ENCODE measurements around the gene EHD1. TPM values are rescaled to one million over a fixed set of nuclear protein-coding genes. Genes with fewer than 3 reads are reported as not detected.

Gene EHD1
- total RNA-seq, 1 experiment from 2014 or later = 340 TPM

GRCh38 chr11:64839887-64840782 is 38.3 kb downstream of the EHD1 start:
- Histone ChIP-seq H3K4me2 (ENCODE audit: low read length) (no peak overlapping the region), H3K27ac (ENCODE audit: low read length) (no peak overlapping the region), H4K20me1 (ENCODE audit: low read length) (no peaks in the 10 kb centered on the region), H3K9ac (ENCODE audit: low read length) (no peak overlapping the region), H3K36me3 (ENCODE audit: low read depth, low read length) (peaks cover 17% of the 10 kb centered on the region; the same call in 1 of the 2 replicates), H3K4me1 (ENCODE audit: insufficient read depth, low read length) (peaks cover 35% of the 10 kb centered on the region), H3K27me3 (ENCODE audit: low read length) (no peaks in the 10 kb centered on the region), H3K9me2 (replicated peaks; ENCODE audit: low read length) (no peaks in the 10 kb centered on the region), H2AFZ (ENCODE audit: low read length) (no peak overlapping the region), H3F3A (ENCODE audit: low read length, unreplicated experiment) (no peaks in the 10 kb centered on the region), H3K9me3 (ENCODE audit: low read length) (no peaks in the 10 kb centered on the region), H3K79me2 (ENCODE audit: low read length) (peaks cover 28% of the 10 kb centered on the region), H3K4me3 (ENCODE audit: low read length) (no peak overlapping the region)
- intact Hi-C loops (cut with micrococcal nuclease) = no loop called here
- ChIA-PET CTCF (interaction anchor here (0.6 kb wide), 2 partner anchors 195 to 1001 kb away, joined by 3 to 4 read pairs; partner anchors contain the start of gene MARK2), POLR2A (ENCODE audit: unreplicated experiment) (interaction anchor here (0.5 to 0.7 kb wide), 2 partner anchors 48 to 94 kb away, joined by 3 read pairs; no protein-coding TSS in a partner anchor)
- no peak for ATAC-seq
- TF ChIP-seq CTCF (conservative IDR thresholded peaks at IDR 0.05; ENCODE audit: low read depth, low read length) = no peak
- TF ChIP-seq EZH2phosphoT487 (IDR thresholded peaks at IDR 0.05; ENCODE audit: borderline replicate concordance, low read length) = no peak
- no peak for TF ChIP-seq EZH2 (IDR thresholded peaks at IDR 0.05; ENCODE audit: low read length, unreplicated experiment)
- no peak for DNase-seq
- BruUV-seq (replicated peaks) = no TSS peak

- DNase-seq (no peak), ATAC-seq (no peak)
- TF ChIP-seq EZH2 (IDR thresholded peaks at IDR 0.05; ENCODE audit: low read length, unreplicated experiment) (no peak), CTCF (conservative IDR thresholded peaks at IDR 0.05; ENCODE audit: low read depth, low read length) (no peak)
- peaks cover 39% of the 10 kb centered on the region for H3K4me1 ChIP-seq (ENCODE audit: insufficient read depth, low read length)
- no peaks in the 10 kb centered on the region for H3F3A ChIP-seq (ENCODE audit: low read length, unreplicated experiment)
- no peak overlapping the region for H3K4me2 ChIP-seq (ENCODE audit: low read length)
- peaks cover 28% of the 10 kb centered on the region for H3K79me2 ChIP-seq (ENCODE audit: low read length)
- intact Hi-C loops (cut with micrococcal nuclease) = no loop called here
- no peaks in the 10 kb centered on the region for H3K9me2 ChIP-seq (replicated peaks; ENCODE audit: low read length)
- no peak overlapping the region for H3K4me3 ChIP-seq (ENCODE audit: low read length)
- H3K27ac ChIP-seq (ENCODE audit: low read length) = no peak overlapping the region
- CTCF ChIA-PET = interaction anchor here (0.6 kb wide), 1 partner anchor 194 kb away, joined by 4 read pairs; no protein-coding TSS in a partner anchor
- no peaks in the 10 kb centered on the region for H3K9me3 ChIP-seq (ENCODE audit: low read length)
- POLR2A ChIA-PET (ENCODE audit: unreplicated experiment) = interaction anchor here (0.7 kb wide), 1 partner anchor 48 kb away, joined by 3 read pairs; no protein-coding TSS in a partner anchor
- H4K20me1 ChIP-seq (ENCODE audit: low read length) = no peaks in the 10 kb centered on the region
- H3K27me3 ChIP-seq (ENCODE audit: low read length) = no peaks in the 10 kb centered on the region
- BruUV-seq (replicated peaks) = no TSS peak
- H3K36me3 ChIP-seq (ENCODE audit: low read depth, low read length) = peaks cover 20% of the 10 kb centered on the region; the same call in 1 of the 2 replicates
- H2AFZ ChIP-seq (ENCODE audit: low read length) = no peak overlapping the region
- H3K9ac ChIP-seq (ENCODE audit: low read length) = no peak overlapping the region
Observed at GRCh38 chr11:64839335-64839734, 39.1 kb downstream of the EHD1 start.
